GM18498 (cell line): ENCODE results near the gene TXLNG.
A peak's percentile ranks its signal among the peaks of the same experiment; 100 is the strongest.

Experiments used
- ATAC-seq: cut with Tn5 transposase; IDR thresholded peaks from one replicate; pipeline ENCODE4 v1.9.1; 2021; ENCODE audit warnings: mild to moderate bottlenecking, moderate library complexity; ENCODE audit not compliant: unreplicated experiment

Gene TXLNG

GRCh38 chrX:16836371-16836770 lies 50.1 kb downstream of the TXLNG start:
- no peak for ATAC-seq

GRCh38 chrX:16838202-16839066 lies 52.2 kb downstream of the TXLNG start:
- ATAC-seq: no peak

DNA sequence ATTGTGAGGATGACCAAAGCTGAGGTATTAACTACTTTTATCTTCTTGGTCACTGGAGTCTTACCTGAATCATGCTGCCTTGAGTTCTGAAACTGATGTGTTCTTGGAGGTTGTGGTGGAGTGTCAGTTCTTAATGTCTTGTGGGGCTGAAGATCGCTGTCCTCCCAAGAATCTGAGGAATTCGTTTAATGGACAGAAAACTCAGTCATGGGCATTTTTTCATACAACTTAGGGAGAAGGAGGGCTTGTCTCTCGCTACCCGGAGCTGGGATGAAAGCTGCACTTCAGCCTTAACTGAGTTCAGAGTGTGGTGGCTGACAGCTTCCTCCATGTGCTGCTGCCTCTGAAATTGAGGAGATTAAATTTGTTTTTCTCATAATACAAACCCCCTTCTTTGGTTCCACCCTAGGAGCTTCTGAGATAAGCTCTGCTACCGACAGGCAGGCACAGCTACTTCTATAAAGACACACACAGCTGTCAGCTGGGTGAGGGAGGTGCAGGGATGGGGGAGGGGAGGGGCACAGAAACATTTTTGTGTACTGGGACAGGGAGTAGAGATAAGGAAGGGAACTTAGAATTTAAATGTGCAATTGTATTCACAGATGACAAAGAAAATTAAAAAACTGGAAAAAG lies 53.1 kb downstream of the TXLNG start:
- no peak for ATAC-seq

DNA sequence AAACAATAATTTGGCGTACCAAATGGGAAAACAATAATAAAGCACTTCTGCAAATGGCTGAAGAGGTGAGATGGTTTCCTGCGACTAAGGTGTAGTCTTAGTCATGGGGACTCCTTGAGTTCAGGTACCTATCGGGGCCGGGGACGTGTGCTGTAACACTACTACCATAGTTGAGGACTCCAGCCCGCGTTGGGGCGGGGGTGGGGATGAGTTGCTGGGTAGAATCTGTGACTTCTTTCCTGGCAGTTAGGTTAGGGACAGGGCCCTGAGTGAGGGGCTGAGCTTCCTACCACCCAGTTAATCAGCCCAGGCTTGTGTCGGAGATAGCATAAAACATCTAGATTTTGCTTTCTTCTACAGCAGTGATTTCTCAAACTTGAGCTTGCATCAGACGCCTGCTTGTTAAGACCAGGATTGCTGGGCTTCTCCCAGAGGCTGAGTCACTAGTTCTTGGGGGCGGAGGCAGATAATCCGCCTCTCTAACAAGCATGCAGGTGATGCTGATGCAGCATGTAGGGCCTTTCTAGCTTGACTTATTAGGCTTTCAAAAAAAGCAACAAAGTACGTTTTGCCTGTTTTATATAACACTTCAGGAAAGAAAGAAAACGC lies 53.7 kb downstream of the TXLNG start:
- ATAC-seq: no peak

- no peak for ATAC-seq
These were observed 56.4 kb downstream of the TXLNG start for GRCh38 chrX:16842684-16843083.

DNA sequence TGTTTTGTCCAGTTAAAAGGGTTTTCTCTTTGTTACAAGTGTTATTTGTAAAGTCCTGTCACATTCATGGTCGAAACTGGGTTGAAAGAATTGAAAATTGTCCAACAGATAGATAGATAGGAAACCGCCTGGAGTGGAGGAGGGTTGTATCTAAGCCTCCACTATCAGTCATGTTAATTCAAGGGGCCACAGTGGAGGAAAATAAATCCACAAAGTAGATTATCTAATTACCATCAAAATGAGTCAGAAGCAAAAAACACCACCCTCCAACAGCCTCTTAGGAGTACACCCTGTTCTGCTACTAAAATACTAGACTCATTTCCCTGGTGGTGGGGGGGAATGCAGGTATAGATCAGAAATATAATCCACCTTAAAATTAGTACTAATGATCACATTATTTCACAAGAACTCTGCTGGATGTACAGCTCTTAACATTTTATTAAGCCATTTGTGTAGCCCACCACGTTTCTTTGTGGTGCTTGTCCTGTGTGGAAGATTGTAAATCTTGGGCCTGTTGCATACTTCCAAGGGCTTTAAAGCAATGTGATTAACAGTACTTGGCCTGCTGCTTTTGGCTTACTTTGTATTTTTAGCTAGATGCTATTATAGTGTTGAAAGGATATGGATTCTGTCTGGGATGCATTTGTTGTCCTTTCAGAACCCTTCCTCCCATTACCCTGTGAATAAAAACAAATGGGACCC lies 57.1 kb downstream of the TXLNG start:
- no peak for ATAC-seq

DNA sequence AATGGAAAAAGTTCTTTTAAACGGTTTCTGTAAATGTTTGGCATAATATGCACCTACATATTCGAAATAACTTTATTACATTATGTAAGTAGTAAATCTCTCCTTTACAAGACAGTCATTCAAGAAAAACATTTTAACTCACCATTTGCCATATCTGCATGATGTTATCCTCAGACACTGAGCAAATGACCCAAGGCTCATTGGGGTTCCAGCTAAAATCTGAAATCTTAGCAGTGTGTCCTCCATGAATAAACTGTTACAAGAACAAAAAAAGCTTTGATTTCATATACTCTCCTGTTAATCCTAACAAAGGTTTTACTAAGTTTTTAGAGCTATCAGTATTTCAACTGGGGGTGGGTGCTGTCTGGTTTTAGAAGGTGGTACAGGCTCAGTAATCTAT lies 59.4 kb downstream of the TXLNG start:
- ATAC-seq: no peak

DNA sequence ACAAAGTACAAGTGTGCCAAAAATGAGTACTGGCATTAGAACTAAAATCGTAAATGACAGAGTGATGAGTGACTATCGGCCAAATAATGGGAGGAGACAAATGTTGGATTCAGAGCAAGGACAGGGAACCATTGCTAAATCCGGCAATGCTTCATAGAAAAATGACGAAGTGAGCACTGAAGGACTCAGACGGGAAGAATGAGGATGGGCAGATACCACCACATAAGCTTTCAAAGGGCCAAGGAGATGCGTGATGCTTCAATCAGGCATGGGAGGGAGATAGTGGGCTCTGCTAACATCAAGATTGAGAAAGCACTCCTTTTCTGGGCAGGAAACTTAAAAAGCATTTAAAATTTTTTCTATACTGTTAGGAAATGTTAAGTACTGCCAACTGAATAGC lies 62.3 kb downstream of the TXLNG start:
- ATAC-seq: no peak

GRCh38 chrX:16851421-16851820 lies 65.2 kb downstream of the TXLNG start:
- no peak for ATAC-seq

- no peak for ATAC-seq
These were observed 65.6 kb downstream of the TXLNG start for GRCh38 chrX:16851827-16852226.

DNA sequence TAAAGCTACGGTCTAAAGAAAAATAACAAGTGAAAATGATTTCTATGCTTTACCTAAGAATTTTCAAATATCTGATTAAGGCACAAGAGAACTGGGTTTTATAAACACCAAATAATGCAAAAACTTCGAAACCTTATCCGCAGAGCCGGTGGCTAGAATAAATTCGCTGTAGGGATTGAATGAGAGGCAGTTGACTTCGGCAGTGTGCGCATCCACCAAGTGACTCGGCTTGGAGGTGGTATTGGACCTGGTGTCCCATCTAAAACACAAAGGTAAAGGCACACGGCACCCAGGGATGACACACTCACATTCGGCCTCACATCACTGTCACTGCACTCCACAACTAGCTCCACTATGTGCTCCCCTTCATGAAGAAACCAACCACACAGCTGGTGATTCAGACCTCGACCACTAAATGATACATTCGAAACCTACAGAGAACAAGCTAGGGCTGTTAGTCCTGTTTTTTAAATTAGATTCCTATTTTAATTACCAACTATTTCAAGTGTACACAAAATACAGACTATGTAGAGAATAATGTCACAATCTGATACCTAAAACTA lies 66.4 kb downstream of the TXLNG start:
- ATAC-seq: no peak

- ATAC-seq: no peak
These were observed 67.3 kb downstream of the TXLNG start for GRCh38 chrX:16853537-16853936.

- ATAC-seq: no peak
These were observed 69.3 kb downstream of the TXLNG start for GRCh38 chrX:16855363-16856075.

GRCh38 chrX:16856076-16856404 lies 69.8 kb downstream of the TXLNG start:
- ATAC-seq: peak; percentile 64

- ATAC-seq: no peak
These were observed 70.5 kb downstream of the TXLNG start for GRCh38 chrX:16856744-16857143.

DNA sequence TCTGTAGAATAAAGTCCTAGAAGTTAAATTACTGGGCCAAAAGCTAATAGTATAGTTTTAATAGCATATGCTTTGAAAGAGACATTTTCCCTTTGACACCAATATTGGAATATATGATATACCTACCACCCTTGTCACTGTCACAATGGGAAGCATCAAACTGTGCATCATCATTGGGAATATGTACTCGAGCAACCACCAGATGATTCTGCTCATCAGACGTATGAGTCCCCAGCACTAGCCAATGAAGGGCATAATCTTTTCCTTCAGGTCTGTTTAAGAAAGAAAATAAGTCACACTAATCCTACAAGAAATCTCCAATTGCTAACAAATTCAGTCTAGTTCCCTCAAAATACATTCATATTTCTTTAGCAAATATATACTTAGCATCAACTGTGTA lies 76.6 kb downstream of the TXLNG start:
- no peak for ATAC-seq

- ATAC-seq: no peak
These were observed 81.7 kb downstream of the TXLNG start for GRCh38 chrX:16867947-16868346.

DNA sequence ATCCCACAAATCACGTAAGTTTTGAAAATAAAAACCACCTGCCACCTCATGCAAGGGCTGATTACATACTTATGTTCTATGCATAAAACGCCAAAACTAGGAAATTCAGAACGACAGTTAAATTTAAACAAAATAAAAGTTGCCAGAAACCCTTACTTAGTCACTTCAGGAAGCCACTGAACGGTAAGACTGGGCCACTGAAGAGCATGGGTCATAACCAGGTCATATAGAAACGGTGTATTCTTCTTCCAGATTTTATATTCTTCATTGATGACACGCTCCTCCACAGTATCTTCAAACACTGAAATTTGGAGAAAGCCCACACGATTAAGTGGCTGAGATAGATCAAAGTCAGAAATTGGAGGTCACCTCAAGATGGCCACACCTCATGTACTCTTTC lies 82.7 kb downstream of the TXLNG start:
- no peak for ATAC-seq

DNA sequence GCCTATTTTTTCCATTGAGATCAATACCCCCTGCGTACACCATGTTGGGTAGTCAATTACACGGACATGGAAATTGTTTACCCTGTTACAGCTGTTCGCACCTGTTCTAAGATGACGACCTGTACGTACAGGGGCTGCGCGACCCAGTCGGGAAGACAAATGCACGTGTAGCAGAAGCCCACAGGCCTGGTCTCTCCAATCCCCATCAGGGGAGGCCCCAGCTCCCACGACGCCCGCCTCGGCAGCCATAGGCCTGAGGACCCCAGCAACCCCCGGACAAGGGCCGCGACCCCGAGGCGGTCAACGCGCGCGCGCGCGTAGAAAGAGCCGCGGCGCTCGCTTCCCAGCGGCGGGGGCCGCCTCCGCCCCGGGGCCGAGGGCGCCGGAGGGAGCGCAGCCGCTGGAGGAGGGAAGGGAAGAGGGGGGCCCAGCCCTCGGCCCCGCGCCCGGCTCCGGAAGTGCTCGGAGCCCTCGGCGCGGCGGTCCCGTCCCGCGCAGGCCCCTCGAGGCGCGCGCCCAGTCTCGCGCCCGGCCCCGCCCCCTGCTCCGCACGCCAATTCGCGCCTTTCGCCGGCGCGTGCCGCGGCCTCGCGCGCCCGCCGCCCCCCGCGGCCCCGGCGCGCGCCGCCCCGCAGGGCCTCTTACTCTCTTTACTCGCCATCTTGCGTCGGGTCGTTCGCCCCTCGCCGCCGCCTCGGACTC lies 83.3 kb downstream of the TXLNG start:
- peak; percentile 65 for ATAC-seq
